Small intestine (tissue), 7 donors: ENCODE measurements around the gene IVNS1ABP. TPM values are rescaled to one million over a fixed set of nuclear protein-coding genes. Genes with fewer than 3 reads are reported as not detected.

ENCODE experiments used
- DNase-seq, 2 donors: peaks; one replicate each; pipeline versions ENCODE4 v3.0.0 to v3.0.0-alpha.2; 2013
- FAIRE-seq: peaks from 2 replicates; lab custom pipeline; 2012; peaks lifted over from hg19 to GRCh38; lab: Jason Lieb, UNC
- H3K27ac ChIP-seq, 3 donors: one replicate each; pipeline ENCODE4 v1.5.1; 2013; ENCODE audit warnings: low read length in 2 of 3, mild to moderate bottlenecking in 2 of 3, control low read depth in 1 of 3, inconsistent platforms in 1 of 3, low read depth in 1 of 3, moderate library complexity in 1 of 3
- H3K27me3 ChIP-seq, 3 donors: one replicate each; pipeline ENCODE4 v1.6.1; 2013; ENCODE audit warnings: low read length in 3 of 3, inconsistent platforms in 1 of 3; ENCODE audit not compliant: control insufficient read depth in 3 of 3, insufficient read depth in 3 of 3
- H3K36me3 ChIP-seq, 3 donors: one replicate each; pipeline ENCODE4 v1.6.1; 2013; ENCODE audit warnings: low read length in 3 of 3, inconsistent platforms in 1 of 3, low read depth in 1 of 3, mild to moderate bottlenecking in 1 of 3, moderate library complexity in 1 of 3; ENCODE audit not compliant: control insufficient read depth in 3 of 3, insufficient read depth in 2 of 3
- H3K4me1 ChIP-seq, 3 donors: one replicate each; pipeline ENCODE4 v1.6.1; 2013; ENCODE audit warnings: low read length in 2 of 3, inconsistent platforms in 1 of 3, low read depth in 1 of 3, mild to moderate bottlenecking in 1 of 3, moderate library complexity in 1 of 3; ENCODE audit not compliant: control insufficient read depth in 3 of 3, insufficient read depth in 2 of 3
- H3K4me3 ChIP-seq, 3 donors: one replicate each; pipeline ENCODE4 v1.5.1; 2013; ENCODE audit warnings: low read length in 3 of 3, control low read depth in 1 of 3, inconsistent platforms in 1 of 3, low read depth in 1 of 3, mild to moderate bottlenecking in 1 of 3, moderate library complexity in 1 of 3
- H3K9me3 ChIP-seq, 2 donors: one replicate each; pipeline ENCODE4 v1.6.1; 2013; ENCODE audit warnings: low read depth in 1 of 2, low read length in 1 of 2; ENCODE audit not compliant: control insufficient read depth in 2 of 2, insufficient read depth in 1 of 2
- WGBS, 3 donors: extraction: QIAGEN DNeasy Blood & Tissue Kit; methylation state at CpG; one replicate each; pipeline ENCODE4 v1.1.7; 2013; 5-methylcytosine and 5-hydroxymethylcytosine counted together
- polyA plus RNA-seq, 4 donors: library from polyadenylated mRNA; stranded (reverse) in 3 of 4; unstranded in 1 of 4; fragments of 200-250 nt in 3 of 4; fragments of 120-200 nt in 1 of 4; gene quantifications; one replicate each; pipeline versions ENCODE4 v1.2.1 to v1.2.3, GENCODE V29; 2013
- donor health status: healthy with polysubstance abuse.
- donor health status: control.
- donor health status: control.
- donor health status: Bipolar disorder and iron deficiency.
- donor health status: healthy.

The IVNS1ABP gene
- polyA plus RNA-seq, 4 donors = 39.2 to 199 (median 56.4) TPM

DNA sequence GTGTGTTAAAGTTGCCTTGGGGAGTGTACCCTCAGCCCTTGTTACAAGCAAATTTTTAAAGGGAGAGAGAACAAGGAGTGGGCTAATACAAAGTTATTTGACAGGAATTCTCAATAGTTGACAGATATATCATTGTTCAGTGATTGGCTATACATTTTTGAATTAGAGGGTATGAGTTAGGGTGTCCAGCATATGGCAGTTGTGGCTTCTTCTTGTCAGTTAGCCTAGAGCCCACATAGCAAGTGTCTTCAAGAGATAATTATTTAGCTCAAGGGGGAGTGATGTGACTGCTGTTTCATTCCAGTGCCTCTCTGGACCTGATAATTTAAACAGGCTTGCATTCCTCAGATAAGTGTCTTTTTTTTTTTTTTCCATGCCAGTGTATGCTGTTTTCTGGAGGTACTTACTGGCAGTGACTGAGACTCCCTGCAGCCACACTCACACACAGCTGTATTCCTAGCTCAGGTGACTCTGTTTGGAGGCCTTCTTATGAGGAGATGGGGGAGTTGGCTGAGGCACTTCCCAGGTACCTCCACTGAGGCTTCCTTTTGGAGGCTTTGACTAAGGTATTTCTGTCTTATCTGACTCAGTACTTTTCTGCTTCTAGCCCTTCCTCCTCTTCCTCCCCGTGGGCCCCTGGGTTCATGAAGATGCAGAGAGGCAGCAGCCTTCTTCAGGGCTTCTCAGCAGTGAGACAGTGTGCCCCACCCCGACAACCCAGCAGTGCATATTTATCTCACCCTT is 32.3 kb downstream of the IVNS1ABP start:
- Histone ChIP-seq H3K4me1 (no peaks in the 10 kb centered on the region), H3K9me3 (no peaks in the 10 kb centered on the region), H3K27me3 (no peaks in the 10 kb centered on the region), H3K4me3 (no peak overlapping the region), H3K27ac (no peak overlapping the region), H3K36me3 (peaks cover 0 to 5% (median 0%) of the 10 kb centered on the region in 3 donors)
- no peak for DNase-seq
- 51 to 66% (median 51%) methylated on average over 2 of the region's 2 CpGs for WGBS, 3 donors
- FAIRE-seq = no peak

DNA sequence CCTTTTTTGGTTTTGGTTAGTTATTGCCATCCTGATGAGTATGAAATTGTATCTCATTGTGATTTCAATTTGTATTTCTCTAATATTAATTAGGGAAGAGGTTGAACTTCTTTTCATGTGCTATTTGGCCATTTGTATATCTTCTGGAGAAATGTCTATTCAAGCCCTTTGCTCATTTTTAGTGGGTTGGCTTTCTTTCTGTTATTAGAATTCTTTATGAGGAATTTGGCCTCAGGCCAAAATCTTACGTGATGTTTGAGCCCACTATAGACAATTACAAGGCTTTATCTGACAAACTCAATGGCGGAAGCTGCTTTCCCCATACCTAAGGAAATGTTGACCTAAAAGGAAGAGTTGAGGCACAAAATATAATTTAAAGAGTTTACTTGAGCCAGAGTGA is 32.9 kb downstream of the IVNS1ABP start:
- WGBS, 3 donors = 77 to 85% (median 78%) methylated on average over 2 of the region's 2 CpGs

DNA sequence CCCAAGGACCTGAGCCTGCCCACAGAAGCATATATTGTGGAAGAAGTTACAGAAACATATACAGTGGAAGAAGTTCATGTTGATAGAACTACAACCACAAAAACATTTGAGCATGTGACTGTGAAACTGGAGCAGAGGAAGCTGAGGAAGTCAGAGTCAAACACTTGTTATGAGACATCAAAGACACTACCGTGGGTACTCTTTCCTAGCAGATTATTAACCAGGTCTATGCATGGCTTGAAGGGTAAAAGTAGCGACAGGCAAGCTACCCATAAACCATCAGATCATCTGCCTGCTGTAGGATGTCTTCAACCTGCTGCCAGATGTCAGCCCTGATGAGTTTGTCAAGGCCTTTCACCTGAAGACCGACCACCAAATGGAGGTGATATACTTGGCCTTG is 35.8 kb downstream of the IVNS1ABP start:
- Histone ChIP-seq H3K27me3 (no peaks in the 10 kb centered on the region), H3K27ac (no peak overlapping the region), H3K9me3 (no peaks in the 10 kb centered on the region), H3K4me3 (no peak overlapping the region), H3K36me3 (peaks cover 0 to 7% (median 2%) of the 10 kb centered on the region in 3 donors), H3K4me1 (no peaks in the 10 kb centered on the region)
- no peak for FAIRE-seq
- peak in 1 of 2 donors; percentile 26 for DNase-seq
- WGBS, 3 donors = 47 to 59% (median 50%) methylated on average over 3 of the region's 3 CpGs

More for the DNA sequence above, 32.9 kb downstream of the IVNS1ABP start:
- FAIRE-seq = no peak
- Histone ChIP-seq H3K27me3 (no peaks in the 10 kb centered on the region), H3K27ac (no peak overlapping the region), H3K4me3 (no peak overlapping the region), H3K36me3 (peaks cover 0 to 5% (median 0%) of the 10 kb centered on the region in 3 donors), H3K9me3 (no peaks in the 10 kb centered on the region), H3K4me1 (no peaks in the 10 kb centered on the region)
- no peak for DNase-seq

DNA sequence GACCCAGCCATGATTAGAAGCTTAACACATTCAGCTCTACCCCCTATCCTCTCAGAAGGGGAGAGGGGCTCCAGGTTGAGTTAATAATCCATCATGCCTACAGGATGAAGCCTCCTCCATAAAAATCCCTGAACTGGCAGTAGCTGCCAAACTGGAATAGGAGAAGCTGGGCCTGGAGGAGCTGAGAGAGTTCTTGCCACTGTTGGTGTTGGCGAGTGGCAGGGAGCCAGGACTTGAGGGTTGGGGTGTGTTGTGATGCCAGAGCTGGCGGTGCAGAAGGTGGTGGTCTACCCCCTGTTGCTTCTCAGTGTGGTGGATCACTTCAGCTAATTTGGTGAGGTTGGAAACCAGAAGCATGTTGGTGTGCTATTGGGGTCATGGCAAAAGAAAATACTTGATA is 36.5 kb downstream of the IVNS1ABP start:
- FAIRE-seq (no peak), DNase-seq (no peak)
- no peaks in the 10 kb centered on the region for H3K9me3 ChIP-seq
- 94 to 100% (median 99%) methylated on average over 2 of the region's 2 CpGs for WGBS, 3 donors
- no peaks in the 10 kb centered on the region for H3K4me1 ChIP-seq
- H3K27ac ChIP-seq = peak overlapping the region in 1 of 3 donors; percentile 52
- H3K4me3 ChIP-seq = no peak overlapping the region
- no peaks in the 10 kb centered on the region for H3K27me3 ChIP-seq
- H3K36me3 ChIP-seq = peaks cover 0 to 7% (median 2%) of the 10 kb centered on the region in 3 donors

GRCh38 chr1:185279571-185279970 is 37.5 kb downstream of the IVNS1ABP start:
- FAIRE-seq (no peak), DNase-seq (no peak)
- H3K36me3 ChIP-seq = peaks cover 0 to 7% (median 2%) of the 10 kb centered on the region in 3 donors
- no peaks in the 10 kb centered on the region for H3K9me3 ChIP-seq
- no peaks in the 10 kb centered on the region for H3K4me1 ChIP-seq
- no peak overlapping the region for H3K4me3 ChIP-seq
- H3K27ac ChIP-seq = no peak overlapping the region
- no peaks in the 10 kb centered on the region for H3K27me3 ChIP-seq

GRCh38 chr1:185271921-185272320 is 45.1 kb downstream of the IVNS1ABP start:
- no peaks in the 10 kb centered on the region for H3K27me3 ChIP-seq
- FAIRE-seq = no peak

GRCh38 chr1:185268352-185268751 is 48.7 kb downstream of the IVNS1ABP start:
- FAIRE-seq = no peak
- 66 to 81% (median 80%) methylated on average over 2 of the region's 2 CpGs for WGBS, 3 donors
- H3K27me3 ChIP-seq = no peaks in the 10 kb centered on the region

More at GRCh38 chr1:185271921-185272320, 45.1 kb downstream of the IVNS1ABP start:
- Histone ChIP-seq H3K36me3 (no peaks in the 10 kb centered on the region), H3K4me3 (no peak overlapping the region), H3K27ac (no peak overlapping the region), H3K9me3 (no peaks in the 10 kb centered on the region), H3K4me1 (no peaks in the 10 kb centered on the region)
- no peak for DNase-seq
- 90 to 98% (median 95%) methylated on average over 4 of the region's 4 CpGs for WGBS, 3 donors

GRCh38 chr1:185267701-185268100 is 49.3 kb downstream of the IVNS1ABP start:
- Histone ChIP-seq H3K27me3 (no peaks in the 10 kb centered on the region), H3K9me3 (no peaks in the 10 kb centered on the region), H3K36me3 (no peaks in the 10 kb centered on the region), H3K27ac (no peak overlapping the region), H3K4me1 (no peaks in the 10 kb centered on the region), H3K4me3 (no peak overlapping the region)
- FAIRE-seq (no peak), DNase-seq (no peak)

More at GRCh38 chr1:185268352-185268751, 48.7 kb downstream of the IVNS1ABP start:
- no peak for DNase-seq
- no peaks in the 10 kb centered on the region for H3K4me1 ChIP-seq
- H3K36me3 ChIP-seq = no peaks in the 10 kb centered on the region
- H3K4me3 ChIP-seq = no peak overlapping the region
- H3K27ac ChIP-seq = no peak overlapping the region
- no peaks in the 10 kb centered on the region for H3K9me3 ChIP-seq
